Kidney tubule cell (primary cell): ENCODE data around the gene SLC37A3.
A peak's percentile ranks its signal among the peaks of the same experiment; 100 is the strongest.

Source experiments
- DNase-seq: peaks from one replicate; pipeline ENCODE4 v3.0.0-alpha.2; 2018; ENCODE audit warnings: low spot score

The SLC37A3 gene

GRCh38 chr7:140400381-140400780 is 2.1 kb upstream of the SLC37A3 start:
- DNase-seq: no peak

DNA sequence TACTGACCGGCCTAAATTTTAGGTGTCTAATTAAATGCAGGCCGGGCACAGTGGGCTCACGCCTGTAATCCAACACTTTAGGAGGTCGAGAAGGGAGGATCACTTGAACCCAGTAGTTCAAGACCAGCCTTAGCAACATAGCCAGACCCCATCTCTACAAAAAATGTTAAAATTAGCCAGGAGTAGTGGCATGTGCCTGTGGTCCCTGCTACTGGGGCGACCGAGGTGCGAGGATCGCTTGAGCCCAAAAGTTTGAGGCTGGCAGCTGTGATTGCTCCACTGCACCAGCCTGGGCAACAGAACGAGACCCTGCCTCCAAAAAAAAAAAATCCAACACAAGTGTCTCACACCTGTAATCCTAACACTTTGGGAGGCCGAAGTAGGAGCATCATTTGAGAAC is 491 bp upstream of the SLC37A3 start:
- DNase-seq: no peak

DNA sequence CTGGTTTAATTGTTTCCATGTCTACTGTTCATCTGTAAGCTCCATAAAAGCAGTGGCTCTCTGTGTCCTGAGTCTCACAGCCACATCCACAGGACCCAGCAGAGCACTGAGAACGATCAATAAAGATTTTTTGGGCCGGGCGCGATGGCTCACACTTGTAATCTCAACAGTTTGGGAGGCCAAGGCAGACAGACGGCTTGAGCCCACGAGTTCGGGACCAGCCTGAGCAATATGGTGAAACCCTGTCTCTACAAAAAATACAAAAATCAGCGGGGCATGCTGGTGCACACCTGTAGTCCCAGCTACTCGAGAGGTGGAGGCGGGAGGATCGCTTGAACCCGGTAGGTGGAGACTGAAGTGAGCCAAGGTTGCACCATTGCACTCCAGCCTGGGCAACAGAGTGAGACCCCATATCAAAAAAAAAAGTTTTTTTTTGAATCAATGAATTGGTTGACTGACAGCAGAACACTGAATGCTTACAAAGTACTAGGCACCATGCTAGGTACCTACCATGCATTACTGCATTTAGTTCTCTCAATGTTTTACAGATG is 4.5 kb downstream of the SLC37A3 start:
- no peak for DNase-seq

DNA sequence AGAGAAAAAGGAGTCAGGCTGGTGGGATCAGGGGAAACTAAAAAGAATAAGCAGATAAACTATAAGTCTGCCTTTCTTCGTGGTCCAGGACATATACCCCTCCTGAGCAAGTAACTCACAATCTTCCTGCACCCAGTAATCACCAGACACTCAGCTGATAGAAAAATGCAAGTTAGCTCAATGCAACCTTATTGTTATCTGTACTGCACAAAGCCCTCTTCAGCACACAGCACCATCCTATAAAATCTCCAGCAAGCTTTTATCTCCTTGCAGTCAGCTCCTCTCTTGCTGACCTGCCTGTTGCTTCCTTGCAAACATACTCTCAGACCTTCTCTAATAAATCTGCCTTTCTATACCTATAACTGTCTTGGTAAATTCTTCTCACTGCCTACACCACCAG is 6.7 kb downstream of the SLC37A3 start:
- DNase-seq: no peak

- DNase-seq: peak; percentile 91
These were observed 7.7 kb downstream of the SLC37A3 start for GRCh38 chr7:140390466-140391190.

DNA sequence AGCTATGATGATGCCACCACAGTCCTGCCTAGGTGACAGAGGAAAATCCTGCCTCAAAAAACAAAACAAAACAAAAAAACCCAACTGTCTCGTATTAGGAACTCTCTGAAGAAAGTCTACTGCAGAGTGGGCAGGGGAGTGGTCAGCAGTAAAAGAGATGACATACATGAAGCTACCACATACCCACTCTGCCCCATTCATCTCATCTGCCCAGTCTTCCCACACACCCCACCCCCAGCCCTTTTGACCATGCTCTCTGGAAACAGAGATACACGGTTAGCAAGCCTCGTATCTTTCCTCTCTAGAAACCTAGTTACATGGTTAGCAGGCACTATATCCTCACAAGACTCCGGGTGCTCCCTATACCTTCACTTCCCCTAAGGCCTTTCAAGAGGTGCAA is 8.3 kb downstream of the SLC37A3 start:
- DNase-seq: no peak

DNA sequence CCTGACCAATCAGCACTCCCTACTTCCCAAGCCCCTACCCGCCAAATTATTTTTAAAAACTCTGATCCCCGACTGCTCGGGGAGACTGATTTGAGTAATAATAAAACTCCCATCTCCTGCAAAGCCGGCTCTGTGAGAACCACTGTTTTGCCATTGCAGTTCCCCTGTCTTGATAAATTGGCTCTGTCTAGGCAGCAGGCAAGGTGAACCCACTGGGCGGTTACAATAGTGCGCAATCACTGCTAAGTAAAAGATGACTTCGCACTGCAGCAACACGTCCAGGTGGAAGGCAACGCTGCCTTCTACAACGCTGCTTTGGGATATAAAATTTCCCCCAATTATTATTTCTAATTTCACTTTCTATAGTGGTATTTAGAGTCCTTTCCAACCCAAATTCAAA is 8.9 kb downstream of the SLC37A3 start:
- no peak for DNase-seq

DNA sequence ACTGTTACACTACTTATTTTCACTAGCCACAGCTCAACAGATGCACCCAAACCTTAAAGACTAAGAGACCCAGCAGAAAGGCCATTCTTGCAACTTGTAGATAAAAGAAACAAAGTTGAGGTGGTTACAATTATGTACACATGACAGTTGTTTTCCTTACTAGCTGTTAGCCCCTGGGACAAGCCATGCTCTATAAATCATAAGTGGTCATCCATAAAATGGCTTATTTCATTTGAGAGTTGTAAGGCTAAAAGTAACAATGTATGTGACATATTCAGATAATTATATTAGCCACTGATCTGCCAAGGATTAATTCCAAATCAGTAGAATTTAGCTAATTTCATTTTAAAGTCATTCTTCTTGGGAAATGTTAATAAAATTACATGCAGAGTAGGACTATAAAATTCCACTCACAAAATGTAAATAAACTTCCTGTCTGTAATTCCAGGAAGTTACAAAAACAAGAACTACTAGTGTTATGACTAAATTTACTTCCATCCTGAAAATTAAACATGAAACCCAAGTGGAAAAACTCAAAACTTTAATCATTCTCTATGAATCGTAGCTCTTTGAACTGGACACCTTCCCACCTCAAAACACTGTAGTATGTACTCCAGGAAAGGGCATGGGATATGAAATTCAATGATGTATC is 13.3 kb downstream of the SLC37A3 start:
- DNase-seq: no peak

GRCh38 chr7:140383954-140384713 is 14.2 kb downstream of the SLC37A3 start:
- DNase-seq: no peak

DNA sequence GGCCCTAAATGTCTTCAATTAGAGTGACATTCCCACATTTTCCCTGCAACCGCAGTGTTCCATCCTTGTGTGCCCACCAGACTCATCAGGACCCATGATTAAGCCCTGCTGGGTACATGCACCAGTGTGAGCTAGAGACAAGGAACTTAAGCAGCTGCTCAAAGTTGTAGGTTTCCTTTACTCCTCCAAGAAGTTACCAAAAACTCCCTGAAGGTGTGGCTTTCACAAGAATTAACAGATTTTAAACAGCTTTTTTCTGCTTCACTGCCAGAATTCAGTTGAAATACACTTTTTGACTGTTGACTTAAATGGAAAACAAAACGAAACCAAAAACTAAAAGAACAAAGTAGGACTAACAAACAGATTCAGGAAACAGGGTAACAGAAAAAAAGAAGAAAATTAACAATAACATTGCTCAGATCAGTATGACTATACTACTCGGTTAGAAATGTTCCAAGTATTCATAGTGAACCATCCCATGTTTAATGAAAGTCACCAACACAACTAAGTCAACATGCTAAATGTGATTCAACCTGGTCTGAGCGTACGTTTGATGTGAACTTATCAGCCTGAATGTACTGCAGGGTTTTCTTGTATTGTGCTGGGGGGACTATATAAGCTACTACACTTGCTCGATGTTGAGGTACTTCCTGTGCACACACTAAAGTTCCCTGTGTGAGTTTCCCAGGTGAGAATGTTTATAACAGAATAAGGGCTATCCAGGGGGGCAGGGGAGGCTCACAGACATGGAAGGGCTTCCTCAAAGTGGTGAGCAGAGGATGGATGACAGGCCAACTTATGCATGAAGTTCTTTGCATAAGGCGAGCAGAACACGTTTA is 22.2 kb downstream of the SLC37A3 start:
- no peak for DNase-seq

DNA sequence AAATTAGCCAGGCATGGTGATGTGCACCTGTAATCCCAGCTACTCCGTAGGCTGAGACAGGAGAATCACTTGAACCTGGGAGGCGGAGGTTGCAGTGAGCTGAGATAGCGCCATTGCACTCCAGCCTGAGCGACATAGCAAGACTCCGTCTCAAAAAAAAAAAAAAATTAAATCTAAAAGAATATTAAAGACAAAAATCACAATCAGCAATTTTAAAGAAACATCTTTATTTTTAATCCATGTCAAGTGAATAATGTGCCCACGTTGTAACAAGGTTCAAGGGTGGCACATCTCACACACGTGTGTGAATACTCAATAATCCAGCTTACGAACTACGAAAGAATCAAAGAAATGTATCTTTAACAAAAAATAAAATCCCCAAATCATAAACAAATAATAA is 23.0 kb downstream of the SLC37A3 start:
- DNase-seq: no peak

- DNase-seq: no peak
These were observed 29.0 kb downstream of the SLC37A3 start for GRCh38 chr7:140369294-140369693.

DNA sequence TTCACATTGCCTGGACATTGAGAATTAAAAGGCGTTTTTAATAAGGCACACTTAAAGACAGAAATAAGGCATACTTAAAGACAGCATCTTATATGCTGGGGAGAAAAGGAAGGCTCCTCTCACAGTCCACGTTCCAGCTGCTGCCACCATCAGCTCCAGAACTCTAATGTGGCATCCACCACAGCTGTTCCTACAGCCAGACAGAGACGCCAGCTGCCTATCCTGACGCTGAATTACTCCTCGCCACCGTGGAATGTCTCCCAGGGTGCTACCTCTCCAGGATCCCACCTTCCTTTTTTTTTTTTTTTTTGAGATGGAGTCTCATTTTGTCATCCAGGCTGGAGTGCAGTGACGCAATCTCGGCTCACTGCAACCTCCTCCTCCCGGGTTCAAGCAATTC is 30.8 kb downstream of the SLC37A3 start:
- DNase-seq: peak; percentile 17

- DNase-seq: no peak
These were observed 33.5 kb downstream of the SLC37A3 start for GRCh38 chr7:140364819-140365218.

DNA sequence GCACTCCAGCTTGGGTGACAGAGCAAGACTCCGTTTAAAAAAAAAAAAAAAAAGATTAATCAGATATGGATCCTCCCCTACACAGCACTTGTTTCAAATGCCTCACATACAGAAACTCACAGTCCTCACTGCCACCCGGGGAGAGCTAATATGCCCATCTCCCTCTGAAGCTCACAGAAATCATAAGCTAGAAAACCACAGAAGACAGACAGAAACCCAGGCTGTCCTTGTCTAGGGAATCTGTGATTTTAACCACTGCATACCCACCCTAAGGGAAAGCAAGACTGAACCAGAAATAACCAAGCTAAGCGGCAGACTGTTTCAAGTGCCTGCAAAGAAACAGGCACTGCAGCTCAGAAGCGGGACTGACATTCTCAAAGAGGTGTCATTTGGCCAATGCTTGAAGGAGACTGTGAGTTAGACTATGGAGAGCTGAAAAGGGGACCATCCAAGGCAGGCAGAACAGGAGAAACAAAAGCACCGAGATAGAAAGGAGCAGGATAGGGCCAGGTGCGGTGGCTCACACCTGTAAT is 37.6 kb downstream of the SLC37A3 start:
- no peak for DNase-seq

DNA sequence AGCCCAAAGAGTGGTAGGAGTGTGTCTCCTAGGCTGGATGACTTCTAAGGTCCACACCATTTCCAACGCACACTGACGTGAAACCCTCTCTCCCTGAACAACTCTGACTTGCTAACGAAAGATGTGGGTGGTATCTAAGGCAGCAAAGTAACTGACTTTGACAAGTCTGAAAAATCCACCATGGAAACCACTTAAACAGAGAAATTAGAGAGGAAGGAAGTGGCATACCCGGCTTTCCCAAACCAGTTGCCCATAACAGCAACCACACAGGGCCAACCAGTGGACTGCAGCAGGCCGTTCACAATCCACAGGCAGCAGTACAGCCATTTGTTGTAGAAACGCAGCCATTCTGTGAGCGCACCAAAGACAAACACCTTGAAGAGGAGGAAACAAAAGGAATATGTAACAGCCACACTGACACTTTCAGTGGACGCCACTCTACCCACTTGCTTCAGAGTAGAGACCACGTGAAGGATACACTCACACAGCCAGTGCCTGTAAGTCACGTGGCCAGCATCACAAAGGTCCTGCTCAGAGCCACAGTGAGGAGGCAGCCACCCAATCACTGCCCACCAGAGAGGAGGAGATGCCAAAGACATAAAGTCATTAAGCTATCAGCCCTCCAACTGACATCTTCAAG is 39.8 kb downstream of the SLC37A3 start:
- DNase-seq: peak; percentile 18

DNA sequence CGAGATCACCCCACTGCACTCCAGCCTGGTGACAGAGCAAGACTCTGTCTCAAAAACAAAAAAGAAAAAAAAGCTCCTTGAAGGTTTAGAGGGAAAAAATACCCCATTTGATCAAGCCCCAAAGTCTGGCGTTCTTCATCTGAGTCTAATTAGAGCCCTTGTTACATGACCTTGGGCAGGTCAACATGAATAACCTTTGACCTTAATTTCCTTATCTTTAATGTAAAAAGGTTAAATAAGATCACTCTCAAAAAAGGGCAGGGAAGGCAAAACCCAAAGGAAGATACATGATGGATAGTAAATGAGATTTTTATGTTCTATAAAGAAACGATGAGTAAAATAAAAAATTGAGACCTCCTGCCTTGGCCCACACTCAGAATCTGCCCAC is 40.3 kb downstream of the SLC37A3 start:
- DNase-seq: no peak

GRCh38 chr7:140350056-140350455 is 48.3 kb downstream of the SLC37A3 start:
- no peak for DNase-seq

- DNase-seq: no peak
These were observed 49.1 kb downstream of the SLC37A3 start for GRCh38 chr7:140349144-140349771.

GRCh38 chr7:140348161-140348849 is 50.0 kb downstream of the SLC37A3 start:
- no peak for DNase-seq
